Right lobe of liver (tissue), 4 donors: Measurements from ENCODE around the gene TMEM131.

ENCODE experiments used
- POLR2A ChIP-seq: fragments of 450-650 bp; IDR thresholded peaks from one replicate; pipeline ENCODE4 v1.6.1; 2017; ENCODE audit warnings: antibody characterized with exemption, mild to moderate bottlenecking
- TF ChIP-seq, protein P1 (sequence below), 4 donors: fragments of 200-600 bp in 3 of 4; fragments of 450-650 bp in 1 of 4; IDR thresholded peaks; one replicate each; pipeline versions ENCODE4 v1.5.1 to v1.8.0; 2016 to 2022; ENCODE audit warnings: antibody characterized with exemption in 4 of 4, mild to moderate bottlenecking in 2 of 4
- donor health status: DM: no; HTN: no; CAD: no.
- donor health status: DM: no; HTN: no; CAD: no.
- donor health status: DM: no; HTN: yes; CAD: no.

DNA sequence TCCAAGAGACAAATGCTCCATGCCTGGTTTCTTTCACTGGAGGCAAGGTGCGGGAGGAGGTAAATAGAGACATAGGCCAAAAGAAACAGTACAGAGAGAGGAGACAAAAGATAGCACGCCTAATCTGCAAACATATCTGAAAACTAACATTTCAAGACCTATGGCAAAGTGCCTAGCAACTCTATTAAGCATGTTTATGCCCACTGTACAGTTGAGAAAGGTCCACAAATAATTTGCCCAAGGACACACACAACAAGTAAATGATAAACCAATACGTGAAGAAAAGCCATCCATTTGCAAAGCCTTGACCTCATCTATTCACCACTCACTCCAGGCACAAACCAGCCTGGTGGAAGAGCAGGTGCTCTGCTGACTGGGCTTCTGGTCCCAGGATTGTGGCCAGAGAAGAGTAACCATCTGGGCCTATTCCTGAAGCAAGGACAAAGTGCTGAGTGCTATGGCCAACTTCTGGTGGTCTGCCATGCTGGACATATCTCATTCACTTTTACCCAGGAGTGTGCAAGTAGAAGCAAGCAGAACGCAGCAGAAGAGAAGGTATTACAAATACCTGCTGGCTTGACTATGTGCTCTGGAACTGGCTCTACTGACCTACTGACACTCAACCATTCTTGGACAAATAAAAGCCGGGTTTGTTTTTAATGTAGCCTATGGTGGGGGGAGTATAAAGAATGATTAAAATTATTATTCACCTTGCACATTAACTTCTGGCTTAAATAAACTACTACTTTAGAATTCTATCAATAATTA, 25.3 kb downstream of the TMEM131 start:
- TF ChIP-seq, protein P1, sequence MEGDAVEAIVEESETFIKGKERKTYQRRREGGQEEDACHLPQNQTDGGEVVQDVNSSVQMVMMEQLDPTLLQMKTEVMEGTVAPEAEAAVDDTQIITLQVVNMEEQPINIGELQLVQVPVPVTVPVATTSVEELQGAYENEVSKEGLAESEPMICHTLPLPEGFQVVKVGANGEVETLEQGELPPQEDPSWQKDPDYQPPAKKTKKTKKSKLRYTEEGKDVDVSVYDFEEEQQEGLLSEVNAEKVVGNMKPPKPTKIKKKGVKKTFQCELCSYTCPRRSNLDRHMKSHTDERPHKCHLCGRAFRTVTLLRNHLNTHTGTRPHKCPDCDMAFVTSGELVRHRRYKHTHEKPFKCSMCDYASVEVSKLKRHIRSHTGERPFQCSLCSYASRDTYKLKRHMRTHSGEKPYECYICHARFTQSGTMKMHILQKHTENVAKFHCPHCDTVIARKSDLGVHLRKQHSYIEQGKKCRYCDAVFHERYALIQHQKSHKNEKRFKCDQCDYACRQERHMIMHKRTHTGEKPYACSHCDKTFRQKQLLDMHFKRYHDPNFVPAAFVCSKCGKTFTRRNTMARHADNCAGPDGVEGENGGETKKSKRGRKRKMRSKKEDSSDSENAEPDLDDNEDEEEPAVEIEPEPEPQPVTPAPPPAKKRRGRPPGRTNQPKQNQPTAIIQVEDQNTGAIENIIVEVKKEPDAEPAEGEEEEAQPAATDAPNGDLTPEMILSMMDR (IDR thresholded peaks at IDR 0.05) = no peak
- no peak for TF ChIP-seq POLR2A
